Measurements from ENCODE around the gene GATC. TPM values are rescaled to one million over a fixed set of nuclear protein-coding genes. Genes with fewer than 3 reads are reported as not detected.
A peak's percentile ranks its signal among the peaks of the same experiment; 100 is the strongest.

The GATC gene
- polyA plus RNA-seq, 1 donor = 34.8 TPM

GRCh38 chr12:120468821-120469449 is 22.7 kb downstream of the GATC start:
- no CpG with 5 or more reads among the region's 57 CpGs for WGBS (ENCODE audit: insufficient coverage, low lambda C conversion rate)
- H3K4me1 ChIP-seq (ENCODE audit: control insufficient read depth, insufficient read depth, low read length) = peaks cover 8% of the 10 kb centered on the region

GRCh38 chr12:120469450-120470149 is 23.4 kb downstream of the GATC start, which contains the start of gene SRSF9:
SRSF9 (minus strand) TSS chr12:120469748; CDS start chr12:120469609, 139 bp downstream.
- no peaks in the 10 kb centered on the region for H3K9me3 ChIP-seq (ENCODE audit: control insufficient read depth, low read depth, low read length)
- peak; percentile 98 for DNase-seq
- peaks cover 8% of the 10 kb centered on the region for H3K4me1 ChIP-seq (ENCODE audit: control insufficient read depth, insufficient read depth, low read length)
- H3K4me3 ChIP-seq (ENCODE audit: low read length) = peak within 1 kb of the TSS; percentile 77
- peaks cover 19% of the 10 kb centered on the region for H3K36me3 ChIP-seq (ENCODE audit: control insufficient read depth, insufficient read depth, low read length)
- no CpG with 5 or more reads among the region's 88 CpGs for WGBS (ENCODE audit: insufficient coverage, low lambda C conversion rate)
- no peaks in the 10 kb centered on the region for H3K27me3 ChIP-seq (ENCODE audit: control insufficient read depth, insufficient read depth, low read length)
- peak within 1 kb of the TSS; percentile 78 for H3K27ac ChIP-seq (ENCODE audit: low read length)

More at GRCh38 chr12:120468821-120469449, 22.7 kb downstream of the GATC start:
- peak in 1 of 2 donors; percentile 54 for DNase-seq
- Histone ChIP-seq H3K27ac (ENCODE audit: low read length) (peak overlapping the region; percentile 78), H3K9me3 (ENCODE audit: control insufficient read depth, low read depth, low read length) (no peaks in the 10 kb centered on the region), H3K27me3 (ENCODE audit: control insufficient read depth, insufficient read depth, low read length) (no peaks in the 10 kb centered on the region), H3K4me3 (ENCODE audit: low read length) (peak overlapping the region; percentile 77), H3K36me3 (ENCODE audit: control insufficient read depth, insufficient read depth, low read length) (peaks cover 24% of the 10 kb centered on the region)

- WGBS (ENCODE audit: insufficient coverage, low lambda C conversion rate) = 73% methylated on average over 3 of the region's 26 CpGs
- H3K27ac ChIP-seq (ENCODE audit: low read length) = peak overlapping the region; percentile 53
- H3K36me3 ChIP-seq (ENCODE audit: control insufficient read depth, insufficient read depth, low read length) = peaks cover 12% of the 10 kb centered on the region
- no peak for DNase-seq
- H3K27me3 ChIP-seq (ENCODE audit: control insufficient read depth, insufficient read depth, low read length) = no peaks in the 10 kb centered on the region
- no peaks in the 10 kb centered on the region for H3K9me3 ChIP-seq (ENCODE audit: control insufficient read depth, low read depth, low read length)
- H3K4me1 ChIP-seq (ENCODE audit: control insufficient read depth, insufficient read depth, low read length) = peaks cover 8% of the 10 kb centered on the region
- peak overlapping the region; percentile 77 for H3K4me3 ChIP-seq (ENCODE audit: low read length)
These were observed 24.0 kb downstream of the GATC start for GRCh38 chr12:120470150-120470784.

- H3K27ac ChIP-seq (ENCODE audit: low read length) = no peak overlapping the region
- peaks cover 8% of the 10 kb centered on the region for H3K4me1 ChIP-seq (ENCODE audit: control insufficient read depth, insufficient read depth, low read length)
- no peaks in the 10 kb centered on the region for H3K27me3 ChIP-seq (ENCODE audit: control insufficient read depth, insufficient read depth, low read length)
- no peaks in the 10 kb centered on the region for H3K9me3 ChIP-seq (ENCODE audit: control insufficient read depth, low read depth, low read length)
- H3K36me3 ChIP-seq (ENCODE audit: control insufficient read depth, insufficient read depth, low read length) = no peaks in the 10 kb centered on the region
- no peak for DNase-seq
- H3K4me3 ChIP-seq (ENCODE audit: low read length) = no peak overlapping the region
These were observed 26.3 kb downstream of the GATC start for GRCh38 chr12:120472521-120472920.

- Histone ChIP-seq H3K36me3 (ENCODE audit: control insufficient read depth, insufficient read depth, low read length) (no peaks in the 10 kb centered on the region), H3K4me3 (ENCODE audit: low read length) (no peak overlapping the region), H3K9me3 (ENCODE audit: control insufficient read depth, low read depth, low read length) (no peaks in the 10 kb centered on the region), H3K27ac (ENCODE audit: low read length) (no peak overlapping the region), H3K4me1 (ENCODE audit: control insufficient read depth, insufficient read depth, low read length) (peaks cover 3% of the 10 kb centered on the region), H3K27me3 (ENCODE audit: control insufficient read depth, insufficient read depth, low read length) (no peaks in the 10 kb centered on the region)
- DNase-seq = no peak
- WGBS (ENCODE audit: insufficient coverage, low lambda C conversion rate) = 60% methylated on average over 1 of the region's 6 CpGs
These were observed 27.8 kb downstream of the GATC start for GRCh38 chr12:120473807-120474615.

GRCh38 chr12:120474616-120474960 is 28.3 kb downstream of the GATC start:
- Histone ChIP-seq H3K27me3 (ENCODE audit: control insufficient read depth, insufficient read depth, low read length) (no peaks in the 10 kb centered on the region), H3K4me3 (ENCODE audit: low read length) (no peak overlapping the region), H3K36me3 (ENCODE audit: control insufficient read depth, insufficient read depth, low read length) (no peaks in the 10 kb centered on the region), H3K9me3 (ENCODE audit: control insufficient read depth, low read depth, low read length) (no peaks in the 10 kb centered on the region), H3K27ac (ENCODE audit: low read length) (no peak overlapping the region), H3K4me1 (ENCODE audit: control insufficient read depth, insufficient read depth, low read length) (peaks cover 3% of the 10 kb centered on the region)
- WGBS (ENCODE audit: insufficient coverage, low lambda C conversion rate) = no CpG with 5 or more reads among the region's 2 CpGs
- DNase-seq = no peak

GRCh38 chr12:120475643-120476042 is 29.4 kb downstream of the GATC start:
- Histone ChIP-seq H3K4me1 (ENCODE audit: control insufficient read depth, insufficient read depth, low read length) (no peaks in the 10 kb centered on the region), H3K27ac (ENCODE audit: low read length) (no peak overlapping the region), H3K9me3 (ENCODE audit: control insufficient read depth, low read depth, low read length) (no peaks in the 10 kb centered on the region), H3K4me3 (ENCODE audit: low read length) (no peak overlapping the region), H3K27me3 (ENCODE audit: control insufficient read depth, insufficient read depth, low read length) (no peaks in the 10 kb centered on the region), H3K36me3 (ENCODE audit: control insufficient read depth, insufficient read depth, low read length) (no peaks in the 10 kb centered on the region)
- WGBS (ENCODE audit: insufficient coverage, low lambda C conversion rate) = no CpG with 5 or more reads among the region's 1 CpG
- no peak for DNase-seq

- no peaks in the 10 kb centered on the region for H3K9me3 ChIP-seq (ENCODE audit: control insufficient read depth, low read depth, low read length)
- no peaks in the 10 kb centered on the region for H3K27me3 ChIP-seq (ENCODE audit: control insufficient read depth, insufficient read depth, low read length)
- H3K4me1 ChIP-seq (ENCODE audit: control insufficient read depth, insufficient read depth, low read length) = no peaks in the 10 kb centered on the region
- H3K36me3 ChIP-seq (ENCODE audit: control insufficient read depth, insufficient read depth, low read length) = peaks cover 2% of the 10 kb centered on the region
- no peak overlapping the region for H3K27ac ChIP-seq (ENCODE audit: low read length)
- no peak overlapping the region for H3K4me3 ChIP-seq (ENCODE audit: low read length)
- no CpG with 5 or more reads among the region's 1 CpG for WGBS (ENCODE audit: insufficient coverage, low lambda C conversion rate)
- DNase-seq = no peak
These were observed 33.2 kb downstream of the GATC start for GRCh38 chr12:120479458-120479857.

- H3K4me1 ChIP-seq (ENCODE audit: control insufficient read depth, insufficient read depth, low read length) = no peaks in the 10 kb centered on the region
- H3K9me3 ChIP-seq (ENCODE audit: control insufficient read depth, low read depth, low read length) = no peaks in the 10 kb centered on the region
- no peaks in the 10 kb centered on the region for H3K27me3 ChIP-seq (ENCODE audit: control insufficient read depth, insufficient read depth, low read length)
- WGBS (ENCODE audit: insufficient coverage, low lambda C conversion rate) = no CpG with 5 or more reads among the region's 1 CpG
- H3K36me3 ChIP-seq (ENCODE audit: control insufficient read depth, insufficient read depth, low read length) = peaks cover 2% of the 10 kb centered on the region
- H3K27ac ChIP-seq (ENCODE audit: low read length) = no peak overlapping the region
- no peak overlapping the region for H3K4me3 ChIP-seq (ENCODE audit: low read length)
- DNase-seq = no peak
These were observed 34.0 kb downstream of the GATC start for GRCh38 chr12:120480211-120480610.
